DMS153 (cell line): ENCODE results near the gene CNTNAP4.

ENCODE experiments used
- DNase-seq: peaks from one replicate; lab custom pipeline; 2025; lab: John Stamatoyannopoulos, UW

Gene CNTNAP4

GRCh38 chr16:76490036-76490639, 212.9 kb downstream of the CNTNAP4 start:
- DNase-seq = no peak

DNA sequence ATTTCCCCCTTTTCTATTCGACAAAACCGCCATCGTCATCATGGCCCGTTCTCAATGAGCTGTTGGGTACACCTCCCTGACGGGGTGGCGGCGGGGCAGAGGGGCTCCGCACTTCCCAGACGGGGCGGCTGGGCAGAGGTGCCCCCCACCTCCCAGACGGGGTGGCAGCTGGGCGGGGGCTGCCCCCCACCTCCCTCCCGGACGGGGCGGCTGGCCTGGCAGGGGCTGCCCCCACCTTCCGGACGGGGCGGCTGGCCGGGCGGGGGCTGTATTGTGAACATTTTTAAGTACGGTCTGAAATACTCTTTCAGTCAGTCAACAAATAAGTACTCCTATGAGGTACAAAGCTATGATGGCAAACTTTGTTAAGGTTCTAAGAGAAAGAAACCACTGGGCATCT, 222.8 kb downstream of the CNTNAP4 start:
- no peak for DNase-seq

- no peak for DNase-seq
Measured at GRCh38 chr16:76502063-76502462, 224.9 kb downstream of the CNTNAP4 start.

- no peak for DNase-seq
Measured at GRCh38 chr16:76502555-76502954, 225.4 kb downstream of the CNTNAP4 start.

DNA sequence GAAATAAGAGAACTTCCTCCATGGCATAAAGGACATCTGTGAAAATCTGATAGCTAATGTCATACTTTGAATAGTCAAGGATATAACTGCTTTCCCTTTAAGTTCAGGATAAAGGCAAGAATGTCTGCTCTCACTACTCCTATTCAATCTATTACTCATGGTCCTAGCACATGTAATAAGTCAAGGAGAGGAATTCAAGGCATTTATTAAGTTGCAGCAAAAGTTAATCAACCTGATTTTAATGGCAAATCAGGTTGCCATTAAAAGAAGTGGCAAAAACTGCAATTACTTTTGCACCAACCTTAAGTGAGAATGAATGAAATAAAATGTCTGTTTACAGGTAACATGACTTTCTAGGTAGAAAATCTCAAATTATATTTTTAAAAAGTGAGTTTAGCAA, 225.9 kb downstream of the CNTNAP4 start:
- no peak for DNase-seq

DNA sequence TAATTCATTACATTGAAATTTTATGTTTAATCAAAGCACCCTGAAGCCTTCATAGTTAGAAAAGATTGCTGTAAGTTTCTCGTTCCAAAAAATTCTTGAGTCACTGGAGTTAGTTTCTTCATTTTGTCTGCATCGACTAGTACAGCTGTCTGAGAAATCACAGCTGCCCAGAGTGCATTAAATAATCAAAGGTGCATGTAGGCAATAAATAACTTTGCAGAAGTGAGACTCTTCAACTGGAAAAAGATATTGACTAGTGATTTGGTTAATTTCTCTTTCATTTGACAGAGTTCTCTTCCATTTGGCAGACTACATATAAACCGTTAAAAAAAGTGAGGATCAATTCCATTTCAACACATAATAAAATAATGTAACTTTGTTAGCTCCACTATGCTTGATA, 234.0 kb downstream of the CNTNAP4 start:
- no peak for DNase-seq

DNA sequence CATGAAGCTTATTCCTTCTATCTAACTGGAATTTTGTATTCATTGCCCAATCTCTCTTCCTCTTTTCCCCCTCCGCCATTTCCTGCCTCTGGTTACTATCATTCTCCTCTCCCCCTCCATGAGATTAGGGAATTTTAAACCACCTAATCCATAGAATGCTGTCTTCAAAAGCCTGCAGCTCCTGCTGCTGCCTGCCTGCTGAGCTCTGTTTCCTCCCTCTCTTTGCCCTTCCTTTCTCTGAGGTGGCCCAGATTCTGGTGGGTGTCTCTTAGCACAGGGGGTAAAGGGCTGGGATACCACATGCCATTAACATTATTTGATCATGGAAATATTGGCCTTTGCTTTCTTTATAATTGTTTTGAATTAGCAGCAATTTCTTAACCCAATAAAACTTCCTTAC, 241.6 kb downstream of the CNTNAP4 start:
- no peak for DNase-seq

DNA sequence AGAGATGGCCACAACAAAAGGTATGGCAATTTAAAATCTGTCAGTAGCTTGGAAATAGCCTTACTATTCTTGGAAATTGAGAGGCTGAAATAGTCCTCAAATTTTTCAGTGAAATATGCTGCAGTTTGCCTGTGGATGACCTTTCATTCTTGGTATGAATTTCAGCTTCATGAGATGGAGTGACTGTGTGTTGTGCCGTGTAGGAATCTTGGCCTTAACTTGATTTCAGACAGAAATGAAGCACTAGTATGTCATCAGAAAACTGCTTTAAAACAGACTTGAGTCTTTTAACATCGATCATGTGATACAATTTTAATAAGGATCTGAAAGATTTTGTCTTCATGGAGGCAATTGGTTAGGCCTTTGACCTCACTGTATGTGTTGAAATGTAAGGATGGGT, 247.2 kb downstream of the CNTNAP4 start:
- no peak for DNase-seq

GRCh38 chr16:76524769-76525168, 247.6 kb downstream of the CNTNAP4 start:
- no peak for DNase-seq

DNA sequence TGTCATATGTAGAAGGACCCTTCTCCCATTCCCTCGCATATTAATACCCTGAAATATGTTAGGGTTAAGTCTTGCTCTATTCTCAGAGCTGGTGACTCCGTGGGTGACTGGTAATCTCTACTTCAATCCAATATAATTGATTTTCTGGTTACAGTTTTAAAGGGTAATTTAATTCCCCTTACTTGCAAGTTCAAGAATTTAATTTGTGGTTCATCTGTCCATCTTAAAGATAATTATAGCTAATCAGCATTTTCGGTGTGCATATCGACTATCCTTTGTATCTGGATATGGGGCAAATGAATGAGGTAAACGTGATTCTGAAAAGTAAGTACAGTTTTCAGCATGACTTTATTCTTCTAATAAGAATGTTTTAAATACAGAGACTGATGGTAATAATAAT, 250.0 kb downstream of the CNTNAP4 start:
- DNase-seq = no peak

DNA sequence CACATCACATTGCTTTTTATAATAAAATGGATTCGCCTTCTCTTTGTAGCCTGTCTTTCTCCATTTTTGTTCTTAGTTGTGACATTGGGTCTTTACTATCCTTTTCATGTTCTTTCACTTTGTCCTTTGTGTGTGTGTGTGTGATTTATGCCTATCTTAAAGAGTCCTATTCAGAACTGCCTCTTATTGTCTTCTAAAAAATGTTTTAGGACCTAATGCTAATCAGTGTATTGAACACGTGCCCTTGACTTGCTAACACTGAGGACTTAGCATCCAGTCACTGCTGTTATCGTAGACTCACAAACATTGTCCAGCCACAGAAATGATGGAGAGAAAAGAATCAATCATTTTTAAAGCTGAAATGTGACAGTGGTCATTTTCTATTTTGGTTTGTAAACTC, 251.9 kb downstream of the CNTNAP4 start:
- no peak for DNase-seq

DNA sequence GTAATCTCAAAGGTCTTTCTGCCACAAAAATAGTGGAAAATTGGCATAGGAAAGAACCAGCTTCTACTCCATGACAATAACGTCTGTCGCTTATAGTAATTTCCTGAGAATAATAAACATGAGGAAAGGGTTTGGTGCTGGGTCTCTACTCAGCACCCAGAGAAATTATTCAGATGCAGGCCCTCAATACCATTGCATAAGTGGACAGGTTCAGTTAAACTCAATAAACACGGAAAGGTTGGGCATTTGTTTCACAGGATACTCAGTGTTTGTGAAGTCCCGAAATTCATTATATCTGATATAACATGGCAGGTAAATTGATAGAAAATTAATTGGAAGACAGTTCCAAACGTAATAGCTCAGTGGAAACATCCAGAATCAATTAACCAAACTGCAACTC, 254.0 kb downstream of the CNTNAP4 start:
- no peak for DNase-seq

GRCh38 chr16:76532188-76532973, 255.2 kb downstream of the CNTNAP4 start:
- no peak for DNase-seq

GRCh38 chr16:76539609-76540008, 262.4 kb downstream of the CNTNAP4 start:
- DNase-seq = no peak

GRCh38 chr16:76541070-76541469, 263.9 kb downstream of the CNTNAP4 start:
- DNase-seq = no peak

GRCh38 chr16:76565542-76565941, 288.3 kb downstream of the CNTNAP4 start:
- DNase-seq = no peak

- no peak for DNase-seq
Measured at GRCh38 chr16:76571755-76572154, 294.6 kb downstream of the CNTNAP4 start.

GRCh38 chr16:76573281-76573680, 296.1 kb downstream of the CNTNAP4 start:
- no peak for DNase-seq

DNA sequence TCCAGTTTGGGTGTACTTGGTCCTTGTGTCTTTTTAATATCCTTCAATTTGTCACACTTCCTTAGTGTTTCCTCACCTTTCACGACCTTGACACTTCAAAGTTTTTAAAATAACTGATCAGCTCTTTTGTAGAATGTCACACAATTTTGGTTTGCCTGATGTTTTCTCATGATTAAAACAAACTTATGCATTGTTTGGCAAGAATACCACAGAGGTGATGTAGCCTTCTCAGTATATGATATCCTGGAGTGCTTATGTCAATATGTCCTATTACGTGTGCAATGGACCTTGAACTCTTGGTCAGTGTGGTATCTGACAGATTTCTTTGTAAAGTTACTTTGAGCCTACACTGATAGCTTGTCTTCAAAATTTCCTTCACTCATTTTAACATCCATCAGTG, 297.4 kb downstream of the CNTNAP4 start:
- DNase-seq = no peak

- DNase-seq = no peak
Measured at GRCh38 chr16:76576526-76576925, 299.3 kb downstream of the CNTNAP4 start.

GRCh38 chr16:76577003-76577402, 299.8 kb downstream of the CNTNAP4 start:
- DNase-seq = peak; percentile 41

DNA sequence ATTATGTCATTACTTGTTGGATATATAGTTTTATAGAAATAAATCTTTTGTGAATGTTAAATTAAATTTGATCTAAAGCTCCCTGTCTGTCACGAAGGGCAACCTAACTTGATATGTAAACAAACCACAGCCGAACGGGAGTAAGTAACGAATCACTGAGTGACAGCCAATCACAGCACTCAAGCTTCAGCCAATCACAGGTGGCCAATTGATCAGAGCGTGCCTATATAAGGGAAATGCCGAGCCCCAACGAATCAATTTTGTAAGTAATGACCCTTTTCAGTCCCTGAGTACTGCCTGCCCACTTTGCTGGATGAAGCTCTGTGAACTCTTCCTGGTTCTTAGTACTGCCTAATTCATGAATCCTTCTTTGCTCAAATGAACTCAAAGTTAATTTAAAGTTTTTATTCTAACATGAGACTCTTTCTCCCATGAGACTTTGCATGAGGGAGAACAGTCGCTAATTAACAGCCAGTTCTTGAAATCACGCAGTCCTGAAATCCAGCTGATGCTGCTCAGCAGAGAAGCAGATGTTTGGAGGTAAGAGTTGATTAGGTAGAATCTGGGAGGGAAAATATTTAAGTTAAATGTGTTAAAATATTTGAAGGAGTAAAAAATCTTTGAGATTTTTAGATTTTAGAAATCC, 302.2 kb downstream of the CNTNAP4 start:
- DNase-seq = no peak

GRCh38 chr16:76583466-76583865, 306.3 kb downstream of the CNTNAP4 start:
- peak; percentile 86 for DNase-seq
